WTC11 (cell line): ENCODE data around the gene ST6GALNAC6. TPM values are rescaled to one million over a fixed set of nuclear protein-coding genes. Genes with fewer than 3 reads are reported as not detected.

ENCODE experiments used
- ATAC-seq: fragments of 200-7000 bp; cut with Tn5 transposase; 2 replicates; pipeline ENCODE4 v1.10.0; 2021; ENCODE audit warnings: mild to moderate bottlenecking, moderate library complexity
- CTCF ChIA-PET: fragments of 300-600 bp; sonication (Branson Sonifier 250); formaldehyde crosslinking; loops from one replicate; lab custom pipeline; 2021; ENCODE audit warnings: antibody characterized with exemption; lab: Charles Lee
- POLR2A ChIA-PET: fragments of 350-600 bp; sonication (Branson Sonifier 250); formaldehyde crosslinking; loops from one replicate; lab custom pipeline; 2021; ENCODE audit warnings: antibody characterized with exemption; lab: Charles Lee
- DNase-seq: peaks from one replicate; pipeline ENCODE4 v3.0.0; 2021; ENCODE audit warnings: low spot score
- H3K27ac Mint-ChIP-seq: 2 replicates; pipeline ENCODE4 v1.8.0; 2021; ENCODE audit warnings: mixed read lengths
- H3K27me3 Mint-ChIP-seq: 2 replicates; pipeline ENCODE4 v1.8.0; 2021; ENCODE audit warnings: low read depth, mild to moderate bottlenecking, moderate library complexity, mixed read lengths
- H3K36me3 Mint-ChIP-seq: 2 replicates; pipeline ENCODE4 v1.8.0; 2021; ENCODE audit warnings: mixed read lengths
- H3K4me1 Mint-ChIP-seq: 2 replicates; pipeline ENCODE4 v1.8.0; 2022; ENCODE audit warnings: mixed read lengths
- H3K4me3 Mint-ChIP-seq: 2 replicates; pipeline ENCODE4 v1.8.0; 2021; ENCODE audit warnings: mild to moderate bottlenecking, moderate library complexity, mixed read lengths
- H3K9me3 Mint-ChIP-seq: 2 replicates; pipeline ENCODE4 v1.8.0; 2021; ENCODE audit warnings: mixed read lengths
- ETV6 ChIP-seq: sonication (generic); formaldehyde crosslinking; IDR thresholded peaks from 2 replicates; pipeline ENCODE4 v1.8.1; 2022; ENCODE audit warnings: mild to moderate bottlenecking, missing genetic modification reagents
- FOXJ3 ChIP-seq: sonication (generic); formaldehyde crosslinking; IDR thresholded peaks from 2 replicates; pipeline ENCODE4 v1.9.0; 2021; ENCODE audit warnings: missing genetic modification reagents, mild to moderate bottlenecking, borderline replicate concordance
- FOXK1 ChIP-seq: sonication (generic); formaldehyde crosslinking; IDR thresholded peaks from 2 replicates; pipeline ENCODE4 v1.8.0; 2022; ENCODE audit warnings: mild to moderate bottlenecking, moderate library complexity, missing genetic modification reagents
- IRF2 ChIP-seq: sonication (generic); formaldehyde crosslinking; IDR thresholded peaks from 2 replicates; pipeline ENCODE4 v1.8.0; 2022; ENCODE audit warnings: low read depth, missing genetic modification reagents, borderline replicate concordance
- MXD4 ChIP-seq: fragments of 250-450 bp; sonication (Bioruptor Pico); IDR thresholded peaks from 2 replicates; pipeline ENCODE4 v1.8.0; 2021; ENCODE audit warnings: mild to moderate bottlenecking, moderate library complexity, borderline replicate concordance
- SMAD4 ChIP-seq: sonication (generic); formaldehyde crosslinking; IDR thresholded peaks from 2 replicates; pipeline ENCODE4 v1.8.0; 2022; ENCODE audit warnings: mild to moderate bottlenecking, missing genetic modification reagents
- SP1 ChIP-seq: sonication (generic); formaldehyde crosslinking; conservative IDR thresholded peaks from 2 replicates; pipeline ENCODE4 v1.8.1; 2022; ENCODE audit warnings: missing genetic modification reagents
- TCF7 ChIP-seq: sonication (generic); formaldehyde crosslinking; IDR thresholded peaks from 2 replicates; pipeline ENCODE4 v1.8.0; 2022; ENCODE audit warnings: mild to moderate bottlenecking, low read depth, missing genetic modification reagents, moderate library complexity
- ZBTB21 ChIP-seq: sonication (generic); formaldehyde crosslinking; IDR thresholded peaks from 2 replicates; pipeline ENCODE4 v1.8.1; 2023; ENCODE audit warnings: mild to moderate bottlenecking, missing genetic modification reagents, borderline replicate concordance
- ZNF232 ChIP-seq: sonication (generic); formaldehyde crosslinking; IDR thresholded peaks from 2 replicates; pipeline ENCODE4 v1.8.0; 2022; ENCODE audit warnings: mild to moderate bottlenecking, missing genetic modification reagents
- ZNF263 ChIP-seq: sonication (generic); formaldehyde crosslinking; IDR thresholded peaks from 2 replicates; pipeline ENCODE4 v1.8.1; 2022; ENCODE audit warnings: low read depth, mild to moderate bottlenecking, moderate library complexity, missing genetic modification reagents
- ZNF396 ChIP-seq: fragments of 250-450 bp; sonication (Bioruptor Pico); IDR thresholded peaks from 2 replicates; pipeline ENCODE4 v1.8.0; 2021; ENCODE audit warnings: mild to moderate bottlenecking, moderate library complexity, borderline replicate concordance
- ZNF416 ChIP-seq: fragments of 250-450 bp; sonication (Bioruptor Pico); IDR thresholded peaks from 2 replicates; pipeline ENCODE4 v1.9.0; 2021; ENCODE audit warnings: mild to moderate bottlenecking, inconsistent platforms
- total RNA-seq: library from RNA; stranded (reverse); gene quantifications from 3 replicates; pipeline ENCODE4 v1.2.3, GENCODE V29; 2021
- TF ChIP-seq, protein P1 (sequence below): fragments of 250-450 bp; sonication (Bioruptor Pico); IDR thresholded peaks from 2 replicates; pipeline ENCODE4 v1.9.0; 2021; ENCODE audit warnings: mild to moderate bottlenecking
- TF ChIP-seq, protein P2 (sequence below): fragments of 250-450 bp; sonication (Bioruptor Pico); conservative IDR thresholded peaks from 2 replicates; pipeline ENCODE4 v1.9.0; 2021; ENCODE audit warnings: mild to moderate bottlenecking
- TF ChIP-seq, protein P3 (sequence below): sonication (generic); formaldehyde crosslinking; IDR thresholded peaks from 2 replicates; pipeline ENCODE4 v1.8.0; 2023; ENCODE audit warnings: missing genetic modification reagents
- TF ChIP-seq, protein P4 (sequence below): sonication (generic); formaldehyde crosslinking; IDR thresholded peaks from 2 replicates; pipeline ENCODE4 v1.8.0; 2023; ENCODE audit warnings: mild to moderate bottlenecking, missing genetic modification reagents
- TF ChIP-seq, protein P5 (sequence below): sonication (generic); formaldehyde crosslinking; IDR thresholded peaks from 2 replicates; pipeline ENCODE4 v1.8.1; 2023; ENCODE audit warnings: mild to moderate bottlenecking, missing genetic modification reagents, moderate library complexity
- TF ChIP-seq, protein P6 (sequence below): fragments of 250-450 bp; sonication (Bioruptor Pico); IDR thresholded peaks from 2 replicates; pipeline ENCODE4 v1.9.0; 2021; ENCODE audit warnings: moderate library complexity, mild to moderate bottlenecking, inconsistent platforms, borderline replicate concordance
- TF ChIP-seq, protein P7 (sequence below): sonication (generic); formaldehyde crosslinking; IDR thresholded peaks from 2 replicates; pipeline ENCODE4 v1.8.1; 2023; ENCODE audit warnings: mild to moderate bottlenecking, moderate library complexity, missing genetic modification reagents

ST6GALNAC6 gene
- total RNA-seq, 1 experiment from 2014 or later, result 47.5 TPM

DNA sequence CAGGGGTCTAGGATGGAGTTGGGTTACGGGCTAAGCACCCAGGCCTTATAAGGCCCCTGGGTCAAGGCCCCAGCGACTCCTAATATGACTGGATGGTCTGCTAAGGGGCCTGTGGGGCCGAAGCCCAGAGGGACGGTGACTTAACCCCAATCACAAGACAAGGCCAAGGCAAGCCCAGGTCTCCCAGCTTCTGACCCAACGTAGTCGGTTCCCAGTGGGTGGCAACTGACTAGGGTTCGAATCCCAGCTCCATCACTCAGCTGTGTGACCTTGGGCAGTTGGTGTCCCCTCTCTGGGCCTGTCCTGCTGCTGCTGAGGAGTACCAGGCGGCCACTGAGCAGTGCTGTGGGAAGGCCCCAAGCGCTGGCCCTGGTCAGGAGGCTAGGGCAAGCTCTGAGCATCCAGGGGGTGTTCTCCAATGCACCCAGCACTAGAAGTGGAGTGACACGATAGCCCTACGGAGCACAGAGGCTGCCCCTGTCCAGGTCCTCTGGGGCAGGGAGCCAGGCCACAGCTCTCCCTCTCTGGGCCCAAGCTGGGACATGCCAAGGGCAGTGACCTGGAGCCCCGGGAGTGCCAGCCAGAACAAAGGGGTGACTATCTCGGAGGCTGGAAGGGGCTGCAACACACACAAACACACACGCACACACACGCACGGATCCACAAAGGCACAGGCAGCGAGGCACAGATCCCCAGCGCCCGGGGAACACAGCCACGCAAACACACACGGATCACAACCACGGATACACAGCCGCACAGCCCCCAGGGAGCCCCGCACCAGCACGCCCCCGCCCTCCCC, 22.4 kb downstream of the ST6GALNAC6 start:
- TF ChIP-seq, protein P1, sequence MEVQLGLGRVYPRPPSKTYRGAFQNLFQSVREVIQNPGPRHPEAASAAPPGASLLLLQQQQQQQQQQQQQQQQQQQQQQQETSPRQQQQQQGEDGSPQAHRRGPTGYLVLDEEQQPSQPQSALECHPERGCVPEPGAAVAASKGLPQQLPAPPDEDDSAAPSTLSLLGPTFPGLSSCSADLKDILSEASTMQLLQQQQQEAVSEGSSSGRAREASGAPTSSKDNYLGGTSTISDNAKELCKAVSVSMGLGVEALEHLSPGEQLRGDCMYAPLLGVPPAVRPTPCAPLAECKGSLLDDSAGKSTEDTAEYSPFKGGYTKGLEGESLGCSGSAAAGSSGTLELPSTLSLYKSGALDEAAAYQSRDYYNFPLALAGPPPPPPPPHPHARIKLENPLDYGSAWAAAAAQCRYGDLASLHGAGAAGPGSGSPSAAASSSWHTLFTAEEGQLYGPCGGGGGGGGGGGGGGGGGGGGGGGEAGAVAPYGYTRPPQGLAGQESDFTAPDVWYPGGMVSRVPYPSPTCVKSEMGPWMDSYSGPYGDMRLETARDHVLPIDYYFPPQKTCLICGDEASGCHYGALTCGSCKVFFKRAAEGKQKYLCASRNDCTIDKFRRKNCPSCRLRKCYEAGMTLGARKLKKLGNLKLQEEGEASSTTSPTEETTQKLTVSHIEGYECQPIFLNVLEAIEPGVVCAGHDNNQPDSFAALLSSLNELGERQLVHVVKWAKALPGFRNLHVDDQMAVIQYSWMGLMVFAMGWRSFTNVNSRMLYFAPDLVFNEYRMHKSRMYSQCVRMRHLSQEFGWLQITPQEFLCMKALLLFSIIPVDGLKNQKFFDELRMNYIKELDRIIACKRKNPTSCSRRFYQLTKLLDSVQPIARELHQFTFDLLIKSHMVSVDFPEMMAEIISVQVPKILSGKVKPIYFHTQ, result no peak
- TF ChIP-seq ZNF396 (no peak), IRF2 (CRISPR knock-in tag) (no peak), ZNF232 (no peak), ZBTB21 (CRISPR knock-in tag) (no peak), FOXK1 (no peak), SMAD4 (CRISPR knock-in tag) (no peak), TCF7 (no peak), SP1 (CRISPR knock-in tag) (no peak), ETV6 (CRISPR knock-in tag) (no peak), FOXJ3 (CRISPR knock-in tag) (no peak), MXD4 (CRISPR knock-in tag) (no peak), ZNF416 (CRISPR knock-in tag) (no peak), ZNF263 (CRISPR knock-in tag) (no peak)
- TF ChIP-seq, protein P2, sequence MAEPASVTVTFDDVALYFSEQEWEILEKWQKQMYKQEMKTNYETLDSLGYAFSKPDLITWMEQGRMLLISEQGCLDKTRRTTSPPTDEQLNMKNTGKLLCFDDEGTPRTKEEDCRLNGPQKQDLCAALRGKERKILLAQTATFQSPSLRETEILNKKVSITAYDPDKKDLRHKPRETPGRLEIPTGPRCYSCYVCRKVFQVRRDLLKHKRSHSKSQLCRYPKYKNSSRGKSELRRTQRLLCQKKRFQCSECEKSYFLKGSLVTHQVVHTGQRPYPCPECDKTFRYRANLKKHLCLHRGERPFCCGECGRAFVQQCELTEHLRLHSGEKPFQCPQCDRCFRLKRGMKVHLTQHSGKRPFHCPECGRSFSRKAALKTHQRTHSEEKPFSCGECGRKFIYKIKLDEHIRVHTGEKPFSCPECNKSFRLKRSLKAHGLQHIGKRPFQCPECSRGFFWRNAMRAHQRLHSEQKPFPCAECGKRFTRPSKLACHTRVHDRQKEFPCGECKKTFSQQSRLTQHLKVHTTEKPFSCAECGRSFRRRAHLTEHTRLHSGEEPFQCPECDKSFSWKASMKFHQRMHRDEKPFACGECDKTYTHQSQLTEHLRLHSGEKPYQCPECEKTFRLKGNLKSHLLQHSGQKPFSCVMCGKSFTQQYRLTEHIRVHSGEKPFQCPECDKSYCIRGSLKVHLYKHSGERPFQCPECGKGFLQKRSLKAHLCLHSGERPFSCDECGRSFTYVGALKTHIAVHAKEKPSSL, result no peak
- TF ChIP-seq, protein P3, sequence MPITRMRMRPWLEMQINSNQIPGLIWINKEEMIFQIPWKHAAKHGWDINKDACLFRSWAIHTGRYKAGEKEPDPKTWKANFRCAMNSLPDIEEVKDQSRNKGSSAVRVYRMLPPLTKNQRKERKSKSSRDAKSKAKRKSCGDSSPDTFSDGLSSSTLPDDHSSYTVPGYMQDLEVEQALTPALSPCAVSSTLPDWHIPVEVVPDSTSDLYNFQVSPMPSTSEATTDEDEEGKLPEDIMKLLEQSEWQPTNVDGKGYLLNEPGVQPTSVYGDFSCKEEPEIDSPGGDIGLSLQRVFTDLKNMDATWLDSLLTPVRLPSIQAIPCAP (CRISPR knock-in tag), result no peak
- TF ChIP-seq, protein P4, sequence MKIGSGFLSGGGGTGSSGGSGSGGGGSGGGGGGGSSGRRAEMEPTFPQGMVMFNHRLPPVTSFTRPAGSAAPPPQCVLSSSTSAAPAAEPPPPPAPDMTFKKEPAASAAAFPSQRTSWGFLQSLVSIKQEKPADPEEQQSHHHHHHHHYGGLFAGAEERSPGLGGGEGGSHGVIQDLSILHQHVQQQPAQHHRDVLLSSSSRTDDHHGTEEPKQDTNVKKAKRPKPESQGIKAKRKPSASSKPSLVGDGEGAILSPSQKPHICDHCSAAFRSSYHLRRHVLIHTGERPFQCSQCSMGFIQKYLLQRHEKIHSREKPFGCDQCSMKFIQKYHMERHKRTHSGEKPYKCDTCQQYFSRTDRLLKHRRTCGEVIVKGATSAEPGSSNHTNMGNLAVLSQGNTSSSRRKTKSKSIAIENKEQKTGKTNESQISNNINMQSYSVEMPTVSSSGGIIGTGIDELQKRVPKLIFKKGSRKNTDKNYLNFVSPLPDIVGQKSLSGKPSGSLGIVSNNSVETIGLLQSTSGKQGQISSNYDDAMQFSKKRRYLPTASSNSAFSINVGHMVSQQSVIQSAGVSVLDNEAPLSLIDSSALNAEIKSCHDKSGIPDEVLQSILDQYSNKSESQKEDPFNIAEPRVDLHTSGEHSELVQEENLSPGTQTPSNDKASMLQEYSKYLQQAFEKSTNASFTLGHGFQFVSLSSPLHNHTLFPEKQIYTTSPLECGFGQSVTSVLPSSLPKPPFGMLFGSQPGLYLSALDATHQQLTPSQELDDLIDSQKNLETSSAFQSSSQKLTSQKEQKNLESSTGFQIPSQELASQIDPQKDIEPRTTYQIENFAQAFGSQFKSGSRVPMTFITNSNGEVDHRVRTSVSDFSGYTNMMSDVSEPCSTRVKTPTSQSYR, result no peak
- TF ChIP-seq, protein P5, sequence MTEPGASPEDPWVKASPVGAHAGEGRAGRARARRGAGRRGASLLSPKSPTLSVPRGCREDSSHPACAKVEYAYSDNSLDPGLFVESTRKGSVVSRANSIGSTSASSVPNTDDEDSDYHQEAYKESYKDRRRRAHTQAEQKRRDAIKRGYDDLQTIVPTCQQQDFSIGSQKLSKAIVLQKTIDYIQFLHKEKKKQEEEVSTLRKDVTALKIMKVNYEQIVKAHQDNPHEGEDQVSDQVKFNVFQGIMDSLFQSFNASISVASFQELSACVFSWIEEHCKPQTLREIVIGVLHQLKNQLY, result no peak
- TF ChIP-seq, protein P6, sequence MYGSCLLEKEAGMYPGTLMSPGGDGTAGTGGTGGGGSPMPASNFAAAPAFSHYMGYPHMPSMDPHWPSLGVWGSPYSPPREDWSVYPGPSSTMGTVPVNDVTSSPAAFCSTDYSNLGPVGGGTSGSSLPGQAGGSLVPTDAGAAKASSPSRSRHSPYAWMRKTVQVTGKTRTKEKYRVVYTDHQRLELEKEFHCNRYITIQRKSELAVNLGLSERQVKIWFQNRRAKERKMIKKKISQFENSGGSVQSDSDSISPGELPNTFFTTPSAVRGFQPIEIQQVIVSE (CRISPR knock-in tag), result no peak
- TF ChIP-seq, protein P7, sequence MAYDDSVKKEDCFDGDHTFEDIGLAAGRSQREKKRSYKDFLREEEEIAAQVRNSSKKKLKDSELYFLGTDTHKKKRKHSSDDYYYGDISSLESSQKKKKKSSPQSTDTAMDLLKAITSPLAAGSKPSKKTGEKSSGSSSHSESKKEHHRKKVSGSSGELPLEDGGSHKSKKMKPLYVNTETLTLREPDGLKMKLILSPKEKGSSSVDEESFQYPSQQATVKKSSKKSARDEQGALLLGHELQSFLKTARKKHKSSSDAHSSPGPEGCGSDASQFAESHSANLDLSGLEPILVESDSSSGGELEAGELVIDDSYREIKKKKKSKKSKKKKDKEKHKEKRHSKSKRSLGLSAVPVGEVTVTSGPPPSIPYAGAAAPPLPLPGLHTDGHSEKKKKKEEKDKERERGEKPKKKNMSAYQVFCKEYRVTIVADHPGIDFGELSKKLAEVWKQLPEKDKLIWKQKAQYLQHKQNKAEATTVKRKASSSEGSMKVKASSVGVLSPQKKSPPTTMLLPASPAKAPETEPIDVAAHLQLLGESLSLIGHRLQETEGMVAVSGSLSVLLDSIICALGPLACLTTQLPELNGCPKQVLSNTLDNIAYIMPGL (CRISPR knock-in tag), result no peak
- H3K27ac Mint-ChIP-seq, result no peak overlapping the region
- H3K36me3 Mint-ChIP-seq, result no peaks in the 10 kb centered on the region
- H3K4me3 Mint-ChIP-seq, result peak overlapping the region; percentile 74
- ChIA-PET POLR2A (no interaction called here), CTCF (interaction anchor here (0.7 to 3.0 kb wide), 5 partner anchors 8 to 142 kb away, joined by 3 to 17 read pairs (median 11); partner anchors contain the start of genes ENG and TOR2A)
- peaks cover 8% of the 10 kb centered on the region for H3K4me1 Mint-ChIP-seq
- ATAC-seq (peak; percentile 17), DNase-seq (no peak)
- no peaks in the 10 kb centered on the region for H3K9me3 Mint-ChIP-seq
- H3K27me3 Mint-ChIP-seq, result no peaks in the 10 kb centered on the region
